Stimulated activated CD4-positive, alpha-beta T cell treated with anti-CD3 and anti-CD28 coated beads, TNF-alpha, amount 100 ng/mL, for 48 hours (primary cell): ENCODE data around the gene KRT7.

Experiments
- DNase-seq, 3 donors: peaks; one replicate each; pipeline ENCODE4 v3.0.0-alpha.2; 2020; ENCODE audit warnings: low read depth in 3 of 3

KRT7 gene

DNA sequence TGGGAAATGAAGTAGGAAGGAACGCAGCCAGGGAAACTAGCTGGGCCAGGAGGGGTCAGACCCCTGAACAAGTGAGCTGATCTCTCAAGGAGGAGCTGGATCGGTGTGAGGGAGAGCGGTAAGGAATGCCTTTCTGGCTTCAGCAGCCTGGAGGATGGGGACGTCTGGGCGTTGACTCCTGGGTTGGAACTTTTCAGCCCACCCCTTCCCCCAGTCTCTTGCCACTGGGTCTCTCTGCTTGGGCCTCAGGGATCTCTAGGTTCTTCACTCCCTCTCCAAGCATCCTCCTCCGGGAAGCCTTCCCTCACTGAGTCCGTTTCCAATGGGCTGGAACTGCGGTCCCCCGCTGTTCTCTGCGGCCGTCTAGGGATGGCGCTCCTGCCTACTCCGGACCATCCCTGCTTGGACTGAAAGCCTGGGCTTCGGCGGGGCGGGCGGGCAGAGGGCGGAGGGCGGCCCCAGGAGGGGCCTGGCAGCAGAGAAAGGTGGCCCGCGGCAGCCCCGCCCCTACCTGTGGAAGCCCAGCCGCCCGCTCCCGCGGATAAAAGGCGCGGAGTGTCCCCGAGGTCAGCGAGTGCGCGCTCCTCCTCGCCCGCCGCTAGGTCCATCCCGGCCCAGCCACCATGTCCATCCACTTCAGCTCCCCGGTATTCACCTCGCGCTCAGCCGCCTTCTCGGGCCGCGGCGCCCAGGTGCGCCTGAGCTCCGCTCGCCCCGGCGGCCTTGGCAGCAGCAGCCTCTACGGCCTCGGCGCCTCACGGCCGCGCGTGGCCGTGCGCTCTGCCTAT is at the start of gene KRT7:
KRT7 (plus strand) TSS at position 570 of the 788 bp plus-strand sequence; CDS start at position 624, 54 bp downstream.
- DNase-seq = no peak

DNA sequence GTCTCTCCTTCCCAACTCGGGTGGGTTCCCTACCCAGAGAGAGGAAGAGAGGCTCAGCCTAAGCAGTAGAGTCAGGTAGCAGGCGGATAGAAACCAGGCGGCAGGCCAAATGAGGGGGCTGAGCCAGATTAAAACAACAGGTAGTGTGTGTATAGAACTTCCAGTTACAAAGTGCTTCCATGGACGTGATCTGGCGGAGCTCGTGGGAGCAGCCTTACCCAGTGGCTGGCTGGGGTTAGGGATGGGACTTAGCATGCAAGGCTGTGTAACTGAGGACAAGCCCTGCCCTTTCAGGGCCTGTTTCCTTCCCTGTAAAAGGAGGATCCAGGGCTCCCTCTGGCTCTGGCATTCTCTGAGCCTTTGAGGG is 49.5 kb upstream of the KRT7 start:
- no peak for DNase-seq

DNA sequence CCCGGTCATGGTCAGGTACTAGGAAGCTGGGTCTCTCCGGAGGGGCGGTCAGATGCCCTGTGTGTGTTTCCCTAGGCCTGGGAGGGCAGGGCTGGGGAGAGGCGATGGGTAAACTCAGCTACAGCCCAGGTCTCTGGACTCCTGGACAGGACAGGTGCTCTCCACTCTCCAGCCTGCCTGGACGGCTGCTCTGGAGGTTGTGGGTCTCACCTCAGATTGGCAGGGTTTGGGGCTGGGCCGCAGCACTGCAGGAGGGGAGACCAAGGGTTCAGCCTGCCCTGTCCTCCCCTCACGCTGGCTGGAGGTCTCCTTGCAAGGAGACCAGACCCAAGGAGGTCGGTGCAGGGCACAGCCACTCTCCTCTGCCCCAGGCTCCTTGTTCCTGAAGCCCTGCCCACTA is 49.1 kb upstream of the KRT7 start:
- no peak for DNase-seq

DNA sequence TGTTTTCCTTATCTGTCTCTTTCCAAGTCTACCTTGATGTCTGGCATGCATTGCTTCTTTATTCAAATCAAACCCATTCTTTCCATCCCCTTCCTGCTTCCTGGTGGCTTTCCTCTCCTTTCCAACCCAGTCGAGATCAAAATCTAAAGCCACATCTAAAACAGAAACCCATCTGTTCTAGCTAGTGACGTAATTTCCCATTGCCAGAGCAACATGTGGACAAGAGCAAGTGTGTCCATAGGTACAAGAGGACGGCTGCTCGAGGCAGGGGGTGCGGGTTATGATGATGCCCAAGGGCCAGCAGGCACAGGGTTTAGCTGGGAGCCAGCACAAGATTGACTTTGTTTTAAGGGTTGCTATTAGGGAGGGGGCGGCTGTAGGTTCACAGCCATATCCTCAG is 48.2 kb upstream of the KRT7 start:
- DNase-seq = no peak

DNA sequence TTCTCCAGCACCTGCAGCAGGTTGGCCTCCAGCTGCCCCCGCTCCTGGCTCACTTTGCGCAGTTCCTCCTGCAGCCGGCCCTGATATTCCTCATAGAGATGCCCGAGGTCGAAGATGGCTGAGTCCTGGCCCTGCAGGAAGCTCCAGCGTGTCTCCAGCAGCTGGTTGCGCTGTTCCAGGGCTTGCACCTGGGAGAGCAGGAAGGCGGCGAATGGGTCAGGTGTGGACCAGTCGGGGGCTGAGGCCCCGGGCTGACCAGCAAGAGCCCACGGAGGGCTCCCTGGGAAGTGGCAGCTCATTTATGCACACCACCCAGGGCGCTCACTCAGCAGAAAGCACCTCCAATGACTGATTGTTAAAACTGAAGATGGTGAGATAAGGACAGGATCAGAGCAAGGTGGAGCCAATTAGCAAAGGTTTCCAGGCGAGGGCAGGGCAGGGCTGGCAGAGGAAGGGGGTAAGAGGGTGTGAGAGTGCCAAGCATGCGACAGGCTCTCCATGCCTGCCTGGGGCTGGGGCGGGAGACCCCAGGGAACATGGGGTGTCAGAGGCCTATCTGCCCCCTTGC is 47.6 kb upstream of the KRT7 start:
- no peak for DNase-seq

DNA sequence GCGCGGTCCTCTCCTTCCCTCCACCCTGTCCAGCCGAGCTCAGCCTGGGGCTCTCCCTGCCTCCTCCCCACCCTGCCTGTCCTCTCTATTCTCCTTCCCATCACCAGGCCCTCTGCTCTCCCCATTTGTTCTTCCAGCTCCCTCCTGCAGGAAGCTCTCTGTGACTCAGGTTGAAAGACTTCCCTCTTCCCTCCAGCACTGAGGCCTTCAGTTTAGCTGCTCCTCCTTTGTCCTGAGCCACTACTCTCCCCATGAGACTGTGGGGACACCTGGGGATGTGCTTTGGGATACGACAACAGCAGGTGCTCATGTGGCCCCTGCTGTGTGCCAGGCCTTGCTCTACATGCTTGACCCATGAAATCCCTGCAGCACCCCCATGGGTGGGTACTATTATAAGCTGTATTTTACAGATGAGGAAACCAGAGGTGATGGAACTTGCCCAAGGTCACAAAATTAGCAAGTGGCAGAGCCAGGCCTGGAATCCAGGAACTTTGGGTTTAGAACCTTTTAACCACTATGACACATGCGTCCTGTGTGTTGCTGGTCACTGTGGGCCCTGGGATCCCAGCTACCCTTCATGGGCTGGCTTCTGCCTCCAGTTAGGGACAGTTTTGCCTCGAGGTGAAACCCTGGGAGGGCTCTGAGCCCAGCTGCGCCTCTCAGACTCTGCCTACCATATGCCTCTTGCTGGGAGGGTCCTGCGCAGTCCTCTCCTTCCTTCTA is 46.8 kb upstream of the KRT7 start:
- DNase-seq = no peak

DNA sequence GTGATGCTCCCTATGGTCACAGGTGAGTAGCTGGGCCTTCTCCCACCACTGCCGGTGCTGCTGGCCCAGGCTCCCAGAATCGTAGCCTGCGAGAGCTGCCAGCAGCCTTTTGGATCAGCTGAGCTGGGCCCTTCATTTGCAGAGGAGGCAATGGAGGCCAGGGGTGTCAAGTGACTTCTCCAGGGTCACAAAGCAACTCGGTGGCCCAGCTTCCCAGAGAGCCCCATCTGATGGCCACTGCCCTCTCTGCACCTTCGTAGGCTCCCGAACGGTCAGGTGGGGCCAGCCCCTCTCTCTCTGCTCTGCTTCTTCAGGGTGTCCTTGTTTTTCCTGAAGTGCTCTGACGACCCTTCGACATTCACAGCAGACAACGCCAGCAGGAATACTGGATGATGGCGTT is 45.8 kb upstream of the KRT7 start:
- no peak for DNase-seq

DNA sequence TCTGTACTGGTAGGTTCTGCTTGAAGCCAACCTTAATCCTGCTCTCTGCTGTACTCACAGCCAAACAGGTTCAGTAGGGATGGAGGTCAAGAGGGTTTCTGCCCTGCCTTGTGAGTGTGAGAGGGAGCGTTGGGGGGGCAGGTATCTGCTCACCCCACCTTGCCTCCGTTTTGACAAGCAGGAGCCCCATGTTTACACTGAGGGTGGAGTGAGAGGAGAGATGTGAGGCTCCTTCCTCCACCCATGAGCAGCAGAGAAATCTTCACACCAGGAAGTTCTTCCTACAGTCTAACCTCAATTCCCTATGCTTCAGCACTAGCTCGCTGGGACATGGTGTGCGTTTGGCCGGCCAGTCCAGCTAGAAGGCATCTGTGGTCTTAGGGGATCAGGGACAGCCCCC is 45.4 kb upstream of the KRT7 start:
- no peak for DNase-seq

DNA sequence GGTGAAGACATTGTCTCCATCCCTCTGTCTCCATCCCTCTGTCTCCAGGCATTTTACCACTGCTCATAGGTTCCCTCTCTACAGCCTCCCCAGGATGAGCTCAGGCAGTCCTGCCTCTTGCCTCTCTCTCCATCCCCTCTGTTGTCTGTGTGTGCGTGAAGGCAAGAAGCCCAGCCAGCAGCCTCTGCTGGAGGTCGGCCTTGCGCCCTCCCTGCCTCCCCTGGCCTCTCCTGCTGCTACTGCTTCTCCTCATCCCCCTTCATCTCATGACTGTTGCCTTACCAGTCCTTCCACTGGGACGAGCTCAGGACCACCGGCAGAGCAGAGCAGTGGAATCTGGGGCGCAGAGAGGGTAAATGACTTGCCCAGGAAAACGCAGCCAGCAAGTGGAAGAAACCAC is 44.4 kb upstream of the KRT7 start:
- DNase-seq = no peak

DNA sequence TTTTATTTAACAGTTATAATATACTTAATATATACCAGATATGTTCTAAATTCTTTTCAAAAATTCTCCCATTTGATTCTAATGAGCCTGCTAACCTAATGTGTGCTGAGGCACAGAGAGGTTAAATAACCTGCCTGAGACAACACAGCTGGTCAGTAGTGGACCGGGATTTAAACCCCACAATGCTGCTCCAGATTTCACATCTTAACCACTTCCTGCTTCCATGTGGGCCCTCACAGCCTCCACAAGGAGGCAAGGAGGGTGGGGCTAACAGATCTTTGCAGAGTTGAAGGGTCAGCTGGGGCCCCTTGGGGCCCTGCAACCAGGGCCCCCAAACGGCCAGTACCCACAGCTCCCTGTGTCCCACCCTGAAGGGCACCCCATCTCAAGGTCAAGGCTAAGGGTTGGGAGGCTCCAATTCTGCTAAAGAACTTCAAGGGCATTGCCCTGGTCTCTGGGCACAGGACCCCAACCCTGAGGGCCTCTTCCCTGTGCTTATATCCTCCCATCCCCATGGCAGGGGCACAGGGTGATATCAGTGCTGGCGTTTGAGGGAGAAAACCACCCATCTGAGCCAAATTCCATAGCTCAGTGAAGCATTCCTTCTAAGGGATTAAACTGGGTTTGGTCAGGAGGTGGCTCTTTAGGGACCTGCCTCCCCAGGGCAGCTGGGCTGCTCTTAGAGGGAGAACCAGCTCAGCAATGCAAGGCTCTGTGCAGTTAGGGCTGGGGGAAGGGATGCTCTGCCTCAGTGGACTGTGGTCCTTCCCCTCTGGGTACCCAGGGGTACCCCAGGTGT is 43.5 kb upstream of the KRT7 start:
- no peak for DNase-seq

DNA sequence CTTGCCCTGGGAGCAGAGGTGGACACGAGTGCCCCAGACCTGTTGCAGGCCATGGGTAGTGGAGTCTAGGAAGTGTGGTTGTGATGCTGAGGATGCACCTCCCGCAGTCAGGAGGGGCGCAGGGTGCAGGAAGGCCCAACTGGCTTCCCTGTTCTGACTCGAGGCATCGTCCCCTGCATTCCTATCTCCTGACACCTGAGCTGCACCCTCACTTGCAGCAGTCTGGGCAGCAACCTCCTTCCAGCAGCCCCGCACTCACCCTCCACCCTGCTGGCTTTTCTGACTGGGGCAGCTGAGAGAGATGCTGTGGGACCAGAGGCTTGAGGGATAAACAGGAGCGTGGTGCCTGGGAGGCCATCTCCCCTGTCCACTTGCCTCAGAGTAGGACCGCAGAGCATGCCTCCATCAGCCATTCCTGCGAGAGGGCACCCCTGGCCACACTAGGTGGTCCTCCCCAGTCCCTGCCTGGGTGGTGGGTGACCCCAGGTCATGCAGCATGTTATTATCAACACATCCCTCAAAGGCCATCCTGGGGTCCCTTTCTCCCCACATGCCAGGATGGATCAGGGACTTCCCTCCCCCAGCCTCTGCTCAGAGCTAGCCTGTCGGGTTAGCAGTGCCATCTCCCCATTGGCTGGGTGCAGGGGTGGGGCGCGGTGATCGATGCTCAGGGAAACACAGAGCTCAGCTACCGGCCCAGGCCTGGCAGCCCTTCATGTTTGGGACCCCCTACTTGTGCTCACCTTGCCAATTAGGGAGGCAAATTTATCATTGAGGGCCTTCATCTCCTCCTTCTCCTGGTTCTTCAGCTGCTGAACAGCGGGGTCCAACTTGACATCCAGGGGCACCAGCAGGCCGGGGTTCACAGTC is 41.9 kb upstream of the KRT7 start:
- no peak for DNase-seq

DNA sequence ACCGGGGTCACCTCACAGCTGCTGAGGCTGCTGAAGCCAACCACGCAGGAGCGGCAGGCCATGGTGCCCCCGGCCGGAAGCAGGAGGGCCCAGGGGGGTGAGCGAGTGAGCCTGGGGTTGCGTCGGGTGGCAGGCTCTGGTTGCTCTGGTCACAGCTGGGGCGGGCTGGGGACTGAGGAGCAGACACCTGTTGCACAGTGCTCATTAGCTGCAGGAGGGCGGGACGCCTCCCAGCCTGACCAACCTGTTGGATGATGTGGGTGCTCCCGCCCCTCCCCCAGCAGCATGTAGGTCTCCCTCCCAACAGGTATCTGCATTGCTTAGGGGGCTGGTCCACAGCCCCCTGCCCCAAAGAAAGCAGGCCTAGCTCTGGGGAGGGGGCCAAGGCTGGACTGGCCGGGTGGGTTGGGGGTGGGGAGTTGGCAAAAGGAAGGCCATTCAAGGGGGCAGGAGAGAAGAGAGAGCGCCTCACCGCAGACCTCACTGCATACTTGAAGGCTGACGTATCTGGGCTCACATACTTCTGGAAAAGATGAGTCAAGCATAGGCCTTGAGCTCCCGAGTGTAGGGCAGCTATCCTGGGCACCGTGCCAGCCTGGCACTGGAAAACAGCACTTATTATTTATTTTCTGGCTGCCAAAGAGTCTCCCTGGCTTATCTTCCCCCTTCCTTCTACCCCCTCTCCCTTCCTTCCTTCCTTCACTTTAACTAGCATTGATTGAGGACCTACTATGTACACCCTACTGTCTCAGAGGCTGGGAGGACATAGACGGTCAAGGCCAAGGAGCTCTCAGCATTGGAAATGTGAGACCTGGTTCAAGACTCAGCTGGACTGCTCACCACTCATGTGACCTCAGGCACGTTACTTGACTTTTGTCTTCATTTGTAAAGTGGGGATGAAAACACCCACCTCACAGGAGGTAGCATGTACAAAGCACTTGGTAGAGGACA is 40.9 kb upstream of the KRT7 start, which contains the start of gene KRT80:
KRT80 (minus strand) TSS at position 174 of the 951 bp plus-strand sequence; CDS start at position 62, 112 bp downstream.
- no peak for DNase-seq

DNA sequence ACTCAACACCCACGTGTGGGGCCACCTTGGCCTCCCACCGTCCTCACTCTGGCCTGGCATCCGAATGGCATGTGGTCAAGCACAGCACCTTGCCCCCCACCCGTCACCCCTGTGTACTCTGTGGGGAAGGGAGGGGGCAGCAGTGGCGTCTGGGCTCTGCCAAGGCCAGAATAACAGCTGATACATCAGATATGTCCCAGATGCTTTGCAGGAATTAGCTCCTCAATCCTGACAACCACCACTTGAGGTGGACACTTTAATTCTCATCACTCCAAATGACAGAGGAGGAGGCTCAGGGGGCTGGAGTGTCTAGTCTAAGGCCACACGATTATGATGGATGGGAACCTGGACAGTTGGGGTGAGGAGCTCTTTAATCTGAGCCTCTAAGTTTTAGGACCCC is 39.5 kb upstream of the KRT7 start:
- DNase-seq = no peak

DNA sequence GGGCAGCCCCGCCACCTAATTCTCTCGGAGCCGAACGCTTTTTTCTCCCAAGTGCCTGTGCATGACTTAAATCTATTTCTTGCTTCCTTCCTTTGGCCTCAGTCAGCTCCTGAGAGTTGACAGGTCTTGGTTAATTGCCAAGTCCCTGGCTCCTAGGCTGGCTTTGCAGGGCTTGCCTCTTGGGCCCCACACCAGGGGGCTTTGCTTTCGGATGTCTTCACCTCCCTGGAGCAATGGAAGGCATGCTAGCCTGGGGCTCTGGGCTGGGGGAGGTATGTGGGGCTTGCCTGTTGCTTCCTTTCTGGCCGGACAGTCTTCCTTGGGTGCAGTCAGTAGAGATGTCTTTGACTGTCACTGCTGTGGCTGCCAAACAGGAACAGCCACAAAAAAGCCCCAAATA is 39.1 kb upstream of the KRT7 start:
- DNase-seq = no peak

DNA sequence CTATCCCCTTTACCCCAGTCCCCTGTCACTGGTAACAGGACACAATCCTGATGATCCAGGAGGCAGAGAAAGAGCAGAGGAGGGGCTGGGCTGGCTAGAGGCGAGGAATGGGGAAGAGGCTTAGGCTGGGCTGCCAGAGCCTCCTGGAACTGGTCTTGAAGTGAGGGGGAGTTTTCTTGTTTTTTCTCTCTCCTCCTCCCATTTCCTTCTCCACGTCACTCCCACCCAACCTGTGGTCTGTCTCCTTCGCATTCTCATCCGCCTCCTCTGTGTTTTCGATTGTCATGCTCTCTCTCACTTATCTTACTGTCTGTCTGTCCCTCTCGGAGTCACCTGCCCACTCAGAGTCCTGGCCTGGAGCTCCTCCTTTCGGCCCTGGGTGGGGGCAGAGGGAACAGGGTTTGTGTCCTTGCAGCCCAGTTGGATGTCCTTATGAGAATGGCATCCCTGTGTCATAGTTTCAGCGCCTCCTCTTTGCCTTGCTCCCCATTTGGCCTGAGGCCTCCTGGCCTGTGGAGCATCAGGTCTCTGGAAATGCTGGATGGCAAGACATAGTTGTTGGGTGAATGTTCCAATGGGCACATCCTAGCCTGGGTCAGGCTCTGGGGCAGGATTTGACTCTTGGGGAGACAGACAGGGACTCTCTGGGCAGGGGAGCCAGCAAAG is 37.8 kb upstream of the KRT7 start:
- no peak for DNase-seq

DNA sequence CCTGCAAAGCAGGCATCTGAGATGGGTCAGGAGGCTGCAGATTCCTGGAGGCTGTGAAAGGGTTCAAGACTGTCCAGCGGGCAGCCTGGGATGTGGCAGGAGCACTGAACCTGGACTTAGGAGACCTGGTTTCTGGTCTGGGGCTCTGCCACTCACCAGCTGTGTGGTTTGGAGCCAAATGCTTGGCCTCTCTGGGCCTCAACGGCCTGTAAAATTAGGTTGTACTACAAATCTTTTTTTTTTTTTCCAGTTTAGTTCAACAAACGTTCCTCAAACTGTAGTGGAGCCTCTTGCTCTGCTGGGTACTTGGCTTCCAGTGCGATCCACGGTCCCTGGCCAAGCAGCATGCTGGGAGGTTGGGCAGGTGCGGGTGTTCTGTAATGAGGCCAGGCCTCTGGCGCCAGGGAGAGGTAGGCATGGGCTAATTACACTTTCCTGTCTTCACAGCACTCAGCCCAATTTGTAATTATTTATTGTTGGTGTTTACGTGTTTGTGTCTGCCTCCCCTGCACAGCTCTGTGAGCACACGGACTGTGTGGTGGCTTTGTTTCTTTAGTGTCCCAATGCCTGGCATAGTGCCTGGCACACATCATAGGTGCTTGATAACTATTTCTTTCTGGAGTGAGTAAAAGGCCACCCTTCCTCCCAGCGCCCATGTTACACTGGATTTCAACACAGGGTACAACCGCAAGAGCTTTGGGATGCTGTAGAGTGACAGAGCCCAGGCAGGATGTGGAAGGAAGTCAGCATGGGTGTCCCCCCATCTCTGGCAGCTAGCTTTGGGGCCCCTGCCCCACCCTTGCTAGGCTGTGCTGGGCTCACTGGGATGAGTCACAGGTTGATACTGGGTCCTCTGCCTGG is 35.4 kb upstream of the KRT7 start:
- DNase-seq = no peak

DNA sequence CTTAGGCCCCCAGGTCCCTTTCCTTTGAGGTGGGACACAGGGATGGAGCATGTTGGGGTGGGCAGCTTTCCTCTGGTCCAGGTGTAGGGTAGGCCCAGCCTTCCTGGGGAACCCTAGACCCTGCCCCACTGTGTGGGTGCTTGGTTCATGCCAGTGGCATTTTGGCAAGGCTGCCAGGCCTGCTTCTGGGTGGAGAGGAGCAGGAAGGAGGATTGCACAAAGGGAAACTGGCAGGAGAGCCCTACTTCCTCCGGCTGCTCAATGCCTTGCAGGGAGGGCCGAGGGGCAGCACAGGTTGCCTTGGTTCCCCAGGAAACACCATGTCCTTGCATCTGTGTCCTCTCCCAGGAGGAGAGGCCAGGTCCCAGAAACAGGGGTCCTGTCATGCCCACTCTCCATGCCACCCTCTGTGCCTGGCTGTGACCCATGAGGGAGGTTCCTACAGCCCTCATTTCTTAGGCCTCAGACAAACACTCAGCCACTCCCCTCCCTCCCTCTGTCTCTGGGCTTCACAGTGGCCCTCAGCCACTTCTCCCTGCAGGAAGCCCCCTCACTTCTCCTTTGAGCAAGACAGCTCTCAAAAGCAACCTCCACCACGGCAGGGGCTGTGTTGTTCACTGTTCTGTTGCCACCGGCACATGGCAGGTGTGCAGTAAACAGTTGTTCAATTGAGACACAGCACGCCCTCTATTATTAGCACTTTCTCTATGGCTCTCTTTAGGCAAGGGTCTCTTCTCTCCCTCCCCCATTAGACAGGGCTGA is 34.4 kb upstream of the KRT7 start:
- no peak for DNase-seq
